ENCODE measurements around the gene TBXA2R. TPM values are rescaled to one million over a fixed set of nuclear protein-coding genes. Genes with fewer than 3 reads are reported as not detected.

The TBXA2R gene
- total RNA-seq, 4 donors from 2014 or later = 4.4 to 11.4 (median 7.2) TPM

DNA sequence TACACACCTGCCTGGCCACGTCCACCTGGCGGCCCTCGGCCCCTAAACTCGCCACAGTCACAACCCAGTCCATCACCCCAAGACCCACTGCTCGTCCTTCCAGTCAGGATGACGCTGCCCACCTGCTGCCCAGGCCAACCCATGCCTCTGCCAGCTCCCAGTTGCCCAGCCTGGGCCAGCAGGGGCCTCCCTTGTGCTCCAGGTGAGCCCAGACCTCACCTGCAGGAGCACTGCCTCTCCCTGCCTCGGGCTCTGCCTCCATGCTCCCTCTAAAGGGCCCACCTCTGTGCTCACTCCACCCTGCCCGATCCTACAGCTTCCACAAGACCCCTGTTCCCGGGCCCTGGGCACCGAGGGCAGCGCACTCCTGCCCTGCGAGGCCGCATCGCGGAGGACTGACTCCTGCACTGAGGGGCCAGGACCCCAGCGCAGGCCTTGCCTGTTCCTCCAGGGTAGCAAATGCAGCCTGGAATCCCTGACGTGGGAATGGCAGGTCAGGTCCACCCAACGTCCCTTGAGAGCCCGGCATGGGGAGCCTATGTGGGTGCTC lies 27.9 kb upstream of the TBXA2R start:
- Histone ChIP-seq H3K36me3 (peaks cover 0 to 97% (median 3%) of the 10 kb centered on the region in 3 donors), H3K4me1 (no peaks in the 10 kb centered on the region), H3K4me3 (no peak overlapping the region), H3K27me3 (no peaks in the 10 kb centered on the region), H3K9me3 (no peaks in the 10 kb centered on the region), H3K27ac (no peak overlapping the region)
- TF ChIP-seq EP300 (IDR thresholded peaks at IDR 0.05) (no peak), CTCF (IDR thresholded peaks at IDR 0.05) (no peak), POLR2A (IDR thresholded peaks at IDR 0.05) (no peak)
- 90 to 97% methylated on average over 19 of the region's 19 CpGs for WGBS, 2 donors
- no peak for DNase-seq (ENCODE audit: low spot score in 2 of 2)

DNA sequence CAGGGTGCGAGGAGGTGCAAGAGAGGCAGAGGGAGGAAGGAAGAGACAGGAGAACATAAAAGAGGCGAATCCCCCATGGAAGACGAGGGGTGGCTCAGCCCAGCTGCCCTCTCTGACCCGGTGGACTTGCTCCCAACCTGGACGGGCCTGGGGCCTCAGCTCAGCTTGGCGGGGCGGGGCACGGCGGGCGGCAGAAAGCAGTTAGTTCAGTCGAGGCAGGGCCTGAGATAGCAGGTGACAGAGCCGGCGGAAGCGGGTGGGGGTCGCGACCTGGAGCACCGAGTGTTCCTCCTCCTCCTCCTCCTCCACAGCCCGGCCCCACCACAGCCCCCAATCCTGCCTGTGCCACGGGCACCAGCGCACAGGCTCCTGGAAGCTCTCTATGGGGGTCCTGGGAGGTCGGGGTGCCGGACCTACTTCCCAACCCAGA lies 26.9 kb upstream of the TBXA2R start:
- TF ChIP-seq EP300 (IDR thresholded peaks at IDR 0.05) (no peak), POLR2A (IDR thresholded peaks at IDR 0.05) (no peak), CTCF (IDR thresholded peaks at IDR 0.05) (no peak)
- H3K4me3 ChIP-seq = no peak overlapping the region
- H3K4me1 ChIP-seq = no peaks in the 10 kb centered on the region
- no peaks in the 10 kb centered on the region for H3K27me3 ChIP-seq
- no peak for DNase-seq (ENCODE audit: low spot score in 2 of 2)
- no peaks in the 10 kb centered on the region for H3K9me3 ChIP-seq
- H3K27ac ChIP-seq = no peak overlapping the region
- peaks cover 0 to 87% (median 0%) of the 10 kb centered on the region in 3 donors for H3K36me3 ChIP-seq
- whole genome bisulfite sequencing, 2 donors = 82 to 85% methylated on average over 22 of the region's 22 CpGs

- H3K4me1 ChIP-seq = no peaks in the 10 kb centered on the region
- DNase-seq (ENCODE audit: low spot score in 2 of 2) = no peak
- peaks cover 0 to 81% (median 0%) of the 10 kb centered on the region in 3 donors for H3K36me3 ChIP-seq
- WGBS, 2 donors = 85 to 89% methylated on average over 48 to 50 of the region's 50 CpGs
- TF ChIP-seq POLR2A (IDR thresholded peaks at IDR 0.05) (no peak), CTCF (IDR thresholded peaks at IDR 0.05) (no peak), EP300 (IDR thresholded peaks at IDR 0.05) (no peak)
- no peaks in the 10 kb centered on the region for H3K27me3 ChIP-seq
- peak overlapping the region in 1 of 4 donors; percentile 52 for H3K27ac ChIP-seq
- H3K4me3 ChIP-seq = no peak overlapping the region
- no peaks in the 10 kb centered on the region for H3K9me3 ChIP-seq
Measured at GRCh38 chr19:3632739-3633558, 26.3 kb upstream of the TBXA2R start.

DNA sequence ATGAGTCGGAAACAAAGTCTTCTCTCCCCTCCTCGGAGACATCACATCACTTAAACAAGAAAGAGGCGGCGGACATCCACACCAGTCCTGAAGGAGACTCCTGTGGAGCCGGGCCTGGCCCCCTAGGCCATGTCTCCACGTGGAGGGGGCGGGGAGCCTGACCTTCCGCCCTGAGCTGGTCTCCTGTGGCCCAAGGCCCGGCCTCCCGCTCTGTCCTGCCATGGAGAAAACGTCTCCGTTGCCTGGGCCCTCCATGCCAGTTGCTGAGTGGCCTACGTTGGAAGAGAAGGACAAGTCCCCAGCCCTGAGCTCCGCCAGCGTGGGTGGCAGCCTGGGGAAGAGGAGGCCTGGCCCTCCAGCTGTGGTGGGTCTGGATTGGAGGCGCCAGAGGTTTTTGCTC lies 25.4 kb upstream of the TBXA2R start:
- Histone ChIP-seq H3K27me3 (no peaks in the 10 kb centered on the region), H3K36me3 (peaks cover 0 to 72% (median 0%) of the 10 kb centered on the region in 3 donors), H3K9me3 (no peaks in the 10 kb centered on the region), H3K27ac (peak overlapping the region in 1 of 4 donors; percentile 52), H3K4me1 (peaks cover 0 to 6% (median 2%) of the 10 kb centered on the region in 4 donors), H3K4me3 (no peak overlapping the region)
- TF ChIP-seq POLR2A (IDR thresholded peaks at IDR 0.05) = no peak
- no peak for TF ChIP-seq EP300 (IDR thresholded peaks at IDR 0.05)
- TF ChIP-seq CTCF (IDR thresholded peaks at IDR 0.05) = no peak
- 68 to 78% methylated on average over 15 to 16 of the region's 16 CpGs for WGBS, 2 donors
- no peak for DNase-seq (ENCODE audit: low spot score in 2 of 2)
